ENCODE results near the gene ZNF573. TPM values are rescaled to one million over a fixed set of nuclear protein-coding genes. Genes with fewer than 3 reads are reported as not detected.

Gene ZNF573
- total RNA-seq, 1 donor from 2014 or later, result 9.7 TPM

DNA sequence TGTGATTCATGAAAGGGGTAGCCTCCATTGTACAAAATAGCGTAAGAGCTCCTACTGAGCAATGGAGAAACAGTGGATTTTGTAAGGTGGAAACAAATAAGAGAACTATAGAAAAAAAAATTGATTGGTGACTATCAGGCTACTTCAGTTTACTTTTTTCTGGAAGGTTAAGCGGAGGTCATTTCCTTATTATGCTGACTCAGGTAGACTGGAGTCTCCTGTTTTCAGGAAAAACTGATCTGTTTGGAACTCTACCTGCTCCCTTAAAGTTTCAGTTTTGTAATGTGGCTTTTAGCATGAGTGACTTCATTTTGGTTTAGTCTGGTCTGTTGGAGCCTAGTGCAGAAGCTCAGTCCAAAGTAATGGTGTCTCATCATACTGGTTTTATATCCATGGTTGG is 63.2 kb downstream of the ZNF573 start:
- no peaks in the 10 kb centered on the region for H3K36me3 ChIP-seq
- DNase-seq (no peak), ATAC-seq (no peak)
- H3K27me3 ChIP-seq (ENCODE audit: low read depth), result no peaks in the 10 kb centered on the region
- TF ChIP-seq, protein P1, sequence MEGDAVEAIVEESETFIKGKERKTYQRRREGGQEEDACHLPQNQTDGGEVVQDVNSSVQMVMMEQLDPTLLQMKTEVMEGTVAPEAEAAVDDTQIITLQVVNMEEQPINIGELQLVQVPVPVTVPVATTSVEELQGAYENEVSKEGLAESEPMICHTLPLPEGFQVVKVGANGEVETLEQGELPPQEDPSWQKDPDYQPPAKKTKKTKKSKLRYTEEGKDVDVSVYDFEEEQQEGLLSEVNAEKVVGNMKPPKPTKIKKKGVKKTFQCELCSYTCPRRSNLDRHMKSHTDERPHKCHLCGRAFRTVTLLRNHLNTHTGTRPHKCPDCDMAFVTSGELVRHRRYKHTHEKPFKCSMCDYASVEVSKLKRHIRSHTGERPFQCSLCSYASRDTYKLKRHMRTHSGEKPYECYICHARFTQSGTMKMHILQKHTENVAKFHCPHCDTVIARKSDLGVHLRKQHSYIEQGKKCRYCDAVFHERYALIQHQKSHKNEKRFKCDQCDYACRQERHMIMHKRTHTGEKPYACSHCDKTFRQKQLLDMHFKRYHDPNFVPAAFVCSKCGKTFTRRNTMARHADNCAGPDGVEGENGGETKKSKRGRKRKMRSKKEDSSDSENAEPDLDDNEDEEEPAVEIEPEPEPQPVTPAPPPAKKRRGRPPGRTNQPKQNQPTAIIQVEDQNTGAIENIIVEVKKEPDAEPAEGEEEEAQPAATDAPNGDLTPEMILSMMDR (IDR thresholded peaks at IDR 0.05), result no peak
- no peak overlapping the region for H3K27ac ChIP-seq
- H3K4me1 ChIP-seq, result peaks cover 12% of the 10 kb centered on the region
- H3K9me3 ChIP-seq, result no peaks in the 10 kb centered on the region
- H3K4me3 ChIP-seq, result no peak overlapping the region
- intact Hi-C loops (cut with DNase I), result no loop called here

DNA sequence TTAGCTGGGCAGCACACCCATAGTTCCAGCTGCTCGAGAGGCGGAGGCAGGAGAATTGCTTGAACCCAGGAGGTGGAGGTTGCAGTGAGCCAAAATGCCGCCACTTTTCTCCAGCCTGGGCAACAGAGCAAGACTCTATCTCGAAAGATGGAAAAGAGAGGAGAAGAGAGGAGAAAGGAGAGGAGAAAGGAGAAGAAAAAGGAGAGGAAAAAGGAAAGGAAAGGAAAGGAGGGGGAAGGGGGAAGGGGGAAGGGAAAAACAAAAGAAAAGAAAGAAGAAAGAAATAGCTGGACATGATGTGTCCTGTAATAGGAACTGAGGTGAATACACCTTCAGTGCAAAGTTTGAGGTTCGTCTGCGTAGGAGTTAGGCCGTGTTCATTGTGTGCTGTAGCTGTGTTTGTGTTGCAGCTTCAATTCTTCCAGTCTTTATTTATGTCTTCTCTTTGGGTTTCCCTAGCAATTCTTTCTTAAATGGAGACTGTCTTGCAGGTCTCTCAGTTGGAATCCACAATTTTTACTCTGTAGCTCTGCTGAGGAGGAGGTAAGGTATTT is 73.3 kb downstream of the ZNF573 start:
- intact Hi-C loops (cut with DNase I), result no loop called here
- no peak for ATAC-seq

DNA sequence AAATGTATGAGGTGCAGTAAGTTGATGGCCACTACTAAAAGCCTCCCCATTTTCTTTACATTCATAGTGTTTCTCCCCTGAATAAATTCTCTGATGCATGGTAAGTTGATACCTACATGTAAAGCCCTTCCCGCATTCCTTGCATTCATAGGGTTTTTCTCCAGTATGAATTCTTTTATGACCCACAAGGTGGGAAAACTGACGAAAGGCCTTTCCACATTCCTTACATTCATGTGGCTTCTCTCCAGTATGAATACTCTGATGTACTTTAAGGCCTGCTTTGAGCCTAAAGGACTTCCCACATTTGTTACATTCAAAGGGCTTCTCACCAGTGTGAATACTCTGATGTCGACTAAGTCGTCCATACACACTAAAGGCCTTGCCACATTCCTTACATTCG is 80.3 kb downstream of the ZNF573 start:
- ATAC-seq (no peak), DNase-seq (no peak)
- TF ChIP-seq, protein P1 (IDR thresholded peaks at IDR 0.05), result no peak
- Histone ChIP-seq H3K27me3 (ENCODE audit: low read depth) (no peaks in the 10 kb centered on the region), H3K4me3 (no peak overlapping the region), H3K36me3 (peaks cover 20% of the 10 kb centered on the region), H3K27ac (no peak overlapping the region), H3K9me3 (peaks cover 53% of the 10 kb centered on the region), H3K4me1 (no peaks in the 10 kb centered on the region)
- intact Hi-C loops (cut with DNase I), result no loop called here

More for the DNA sequence above, 73.3 kb downstream of the ZNF573 start:
- no peaks in the 10 kb centered on the region for H3K27me3 ChIP-seq (ENCODE audit: low read depth)
- no peaks in the 10 kb centered on the region for H3K4me1 ChIP-seq
- no peak overlapping the region for H3K27ac ChIP-seq
- no peak overlapping the region for H3K4me3 ChIP-seq
- no peak for DNase-seq
- H3K9me3 ChIP-seq, result peaks cover 11% of the 10 kb centered on the region
- peaks cover 39% of the 10 kb centered on the region for H3K36me3 ChIP-seq
- TF ChIP-seq, protein P1 (IDR thresholded peaks at IDR 0.05), result no peak

DNA sequence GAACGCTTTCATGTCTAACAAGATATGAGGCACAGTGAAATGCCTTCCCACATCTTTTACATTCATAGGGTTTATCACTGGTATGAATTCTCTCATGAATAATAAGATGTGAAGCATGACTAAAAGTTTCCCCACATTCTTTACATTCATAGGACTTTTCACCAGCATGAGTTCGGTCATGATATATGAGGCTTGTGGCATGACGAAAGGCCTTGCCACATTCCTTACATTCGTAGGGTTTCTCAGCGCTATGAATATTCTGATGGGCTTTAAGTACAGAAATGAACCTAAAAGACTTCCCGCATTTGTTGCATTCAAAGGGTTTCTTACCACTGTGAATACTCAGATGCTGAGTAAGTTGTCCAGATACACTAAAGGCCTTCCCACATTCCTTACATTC is 81.2 kb downstream of the ZNF573 start:
- H3K4me1 ChIP-seq, result no peaks in the 10 kb centered on the region
- H3K36me3 ChIP-seq, result peaks cover 15% of the 10 kb centered on the region
- DNase-seq (no peak), ATAC-seq (no peak)
- TF ChIP-seq, protein P1 (IDR thresholded peaks at IDR 0.05), result no peak
- intact Hi-C loops (cut with DNase I), result no loop called here
- no peak overlapping the region for H3K4me3 ChIP-seq
- H3K9me3 ChIP-seq, result peaks cover 46% of the 10 kb centered on the region
- no peak overlapping the region for H3K27ac ChIP-seq
- no peaks in the 10 kb centered on the region for H3K27me3 ChIP-seq (ENCODE audit: low read depth)

DNA sequence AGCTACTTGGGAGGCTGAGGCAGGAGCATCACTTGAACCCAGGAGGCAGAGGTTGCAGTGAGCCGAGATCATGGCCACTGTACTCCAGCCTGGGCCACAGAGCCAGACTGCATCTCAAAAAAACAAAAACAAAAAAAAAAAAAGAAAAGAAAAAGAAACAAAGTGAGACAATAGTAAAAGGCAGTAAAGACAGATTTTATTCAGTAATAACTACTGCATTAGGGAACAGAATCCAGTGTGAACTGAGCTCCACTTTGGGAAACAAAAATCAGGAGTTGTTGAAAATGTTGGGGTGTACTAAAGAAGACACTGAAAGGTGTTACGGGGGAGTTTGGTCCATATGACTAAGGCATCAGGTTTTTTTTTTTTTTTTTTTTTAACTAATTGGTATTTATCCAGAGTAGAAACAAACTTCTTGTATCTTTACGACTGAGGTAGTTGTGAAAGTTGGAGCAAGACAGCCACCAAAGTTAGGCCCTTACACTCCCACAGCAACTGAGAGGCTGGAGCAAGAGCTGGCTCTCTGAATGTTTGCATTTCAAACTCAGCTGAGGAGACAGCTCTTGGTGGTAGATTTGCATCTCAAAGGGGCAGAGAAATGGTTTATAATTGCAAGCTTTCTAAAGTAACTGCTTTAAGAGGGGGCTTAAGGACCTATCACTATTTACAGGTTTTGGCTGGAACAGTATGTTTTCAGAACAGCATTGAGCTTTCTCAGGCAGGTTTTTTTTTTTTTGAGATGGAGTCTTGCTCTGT is 84.1 kb downstream of the ZNF573 start:
- TF ChIP-seq, protein P1 (IDR thresholded peaks at IDR 0.05), result no peak
- peaks cover 41% of the 10 kb centered on the region for H3K9me3 ChIP-seq
- no peak for ATAC-seq
- peaks cover 14% of the 10 kb centered on the region for H3K4me1 ChIP-seq
- H3K36me3 ChIP-seq, result peaks cover 15% of the 10 kb centered on the region
- no peak overlapping the region for H3K27ac ChIP-seq
- no peak for DNase-seq
- intact Hi-C loops (cut with DNase I), result no loop called here
- H3K27me3 ChIP-seq (ENCODE audit: low read depth), result no peaks in the 10 kb centered on the region
- no peak overlapping the region for H3K4me3 ChIP-seq

Measured in lower lobe of right lung (tissue), 2 donors.